Upper lobe of right lung (tissue), 1 donor: Measurements from ENCODE around the gene KCMF1. TPM values are rescaled to one million over a fixed set of nuclear protein-coding genes. Genes with fewer than 3 reads are reported as not detected.

Experiments
- ATAC-seq: fragments of 200-7000 bp; cut with Tn5 transposase; one replicate; pipeline ENCODE4 v1.9.1; 2020; ENCODE audit warnings: mild to moderate bottlenecking, moderate library complexity
- DNase-seq: peaks from one replicate; pipeline ENCODE4 v3.0.0-alpha.2; 2020
- H3K27ac ChIP-seq: fragments of 200-600 bp; one replicate; pipeline ENCODE4 v1.8.0; 2022
- H3K27me3 ChIP-seq: fragments of 200-600 bp; one replicate; pipeline ENCODE4 v1.8.0; 2022; ENCODE audit warnings: mild to moderate bottlenecking
- H3K36me3 ChIP-seq: fragments of 200-600 bp; one replicate; pipeline ENCODE4 v1.8.0; 2022
- H3K4me1 ChIP-seq: fragments of 200-600 bp; one replicate; pipeline ENCODE4 v1.8.0; 2022
- H3K4me3 ChIP-seq: fragments of 200-600 bp; one replicate; pipeline ENCODE4 v1.8.0; 2022; ENCODE audit warnings: mild to moderate bottlenecking
- H3K9me3 ChIP-seq: fragments of 200-600 bp; one replicate; pipeline ENCODE4 v1.8.0; 2022
- intact Hi-C: fragments of 100-400 bp; cut with DNase I; formaldehyde crosslinking; loops from one replicate; pipeline ENCODE4 v1.11.0; 2022
- total RNA-seq: library from RNA; stranded (reverse); fragmentation: NEBNext Ultra II Directional; extraction: Animal tissue kit (Norgen Biotek cat#: 25700); gene quantifications from one replicate; pipeline ENCODE4 v1.2.1, GENCODE V29; 2021
- TF ChIP-seq, protein P1 (sequence below): fragments of 200-600 bp; IDR thresholded peaks from one replicate; pipeline ENCODE4 v1.8.0; 2022; ENCODE audit warnings: antibody characterized with exemption
- donor health status: DM: no; HTN: yes; CAD: no; lungs with severe emphysema.

Gene KCMF1
- total RNA-seq, 1 donor from 2014 or later: 72.9 TPM

DNA sequence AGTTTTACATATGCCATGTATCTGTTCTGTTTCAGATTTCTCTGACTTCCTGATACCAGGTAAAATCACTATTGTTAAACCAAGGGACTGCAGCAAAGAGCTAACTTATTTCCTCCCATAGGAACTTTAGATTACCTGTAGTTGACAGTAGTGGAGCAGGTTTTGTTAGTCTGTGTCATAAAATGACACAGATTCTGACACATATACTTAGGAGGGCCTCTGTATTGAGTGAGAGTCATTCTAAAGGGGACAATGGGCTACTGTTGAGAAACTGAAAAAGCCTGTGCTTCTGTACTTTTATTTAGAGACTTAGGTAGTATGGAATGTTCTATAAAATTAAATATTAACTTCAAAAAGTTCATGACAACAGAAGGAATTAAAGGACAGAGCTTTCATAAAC, 48.2 kb downstream of the KCMF1 start:
- H3K27me3 ChIP-seq: no peaks in the 10 kb centered on the region
- ATAC-seq (no peak), DNase-seq (no peak)
- peaks cover 30% of the 10 kb centered on the region for H3K4me1 ChIP-seq
- H3K27ac ChIP-seq: no peak overlapping the region
- no peaks in the 10 kb centered on the region for H3K36me3 ChIP-seq
- H3K4me3 ChIP-seq: no peak overlapping the region
- intact Hi-C loops: no loop called here
- TF ChIP-seq, protein P1, sequence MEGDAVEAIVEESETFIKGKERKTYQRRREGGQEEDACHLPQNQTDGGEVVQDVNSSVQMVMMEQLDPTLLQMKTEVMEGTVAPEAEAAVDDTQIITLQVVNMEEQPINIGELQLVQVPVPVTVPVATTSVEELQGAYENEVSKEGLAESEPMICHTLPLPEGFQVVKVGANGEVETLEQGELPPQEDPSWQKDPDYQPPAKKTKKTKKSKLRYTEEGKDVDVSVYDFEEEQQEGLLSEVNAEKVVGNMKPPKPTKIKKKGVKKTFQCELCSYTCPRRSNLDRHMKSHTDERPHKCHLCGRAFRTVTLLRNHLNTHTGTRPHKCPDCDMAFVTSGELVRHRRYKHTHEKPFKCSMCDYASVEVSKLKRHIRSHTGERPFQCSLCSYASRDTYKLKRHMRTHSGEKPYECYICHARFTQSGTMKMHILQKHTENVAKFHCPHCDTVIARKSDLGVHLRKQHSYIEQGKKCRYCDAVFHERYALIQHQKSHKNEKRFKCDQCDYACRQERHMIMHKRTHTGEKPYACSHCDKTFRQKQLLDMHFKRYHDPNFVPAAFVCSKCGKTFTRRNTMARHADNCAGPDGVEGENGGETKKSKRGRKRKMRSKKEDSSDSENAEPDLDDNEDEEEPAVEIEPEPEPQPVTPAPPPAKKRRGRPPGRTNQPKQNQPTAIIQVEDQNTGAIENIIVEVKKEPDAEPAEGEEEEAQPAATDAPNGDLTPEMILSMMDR: no peak
- no peaks in the 10 kb centered on the region for H3K9me3 ChIP-seq

DNA sequence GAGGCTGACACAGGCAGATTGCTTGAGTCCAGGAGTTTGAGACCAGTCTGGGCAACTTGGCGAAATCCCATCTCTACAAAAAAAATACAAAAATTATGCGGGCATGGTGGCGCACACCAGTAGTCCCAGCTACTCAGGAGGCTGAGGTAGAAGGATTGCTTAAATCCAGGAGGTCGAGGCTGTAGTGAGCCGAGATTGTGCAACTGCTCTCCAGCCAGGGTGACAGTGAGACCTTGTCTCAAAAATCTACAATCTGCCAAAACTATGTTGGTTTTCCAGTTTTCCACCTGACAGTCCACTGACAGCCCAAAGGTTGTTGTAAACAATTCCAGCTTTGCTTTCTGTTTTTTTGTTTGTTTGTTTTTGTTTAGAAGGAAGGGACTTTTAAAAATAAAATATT, 51.3 kb downstream of the KCMF1 start:
- no peaks in the 10 kb centered on the region for H3K27me3 ChIP-seq
- H3K36me3 ChIP-seq: no peaks in the 10 kb centered on the region
- TF ChIP-seq, protein P1: no peak
- intact Hi-C loops: no loop called here
- H3K27ac ChIP-seq: no peak overlapping the region
- DNase-seq (no peak), ATAC-seq (no peak)
- H3K9me3 ChIP-seq: no peaks in the 10 kb centered on the region
- H3K4me1 ChIP-seq: peaks cover 5% of the 10 kb centered on the region
- H3K4me3 ChIP-seq: no peak overlapping the region

DNA sequence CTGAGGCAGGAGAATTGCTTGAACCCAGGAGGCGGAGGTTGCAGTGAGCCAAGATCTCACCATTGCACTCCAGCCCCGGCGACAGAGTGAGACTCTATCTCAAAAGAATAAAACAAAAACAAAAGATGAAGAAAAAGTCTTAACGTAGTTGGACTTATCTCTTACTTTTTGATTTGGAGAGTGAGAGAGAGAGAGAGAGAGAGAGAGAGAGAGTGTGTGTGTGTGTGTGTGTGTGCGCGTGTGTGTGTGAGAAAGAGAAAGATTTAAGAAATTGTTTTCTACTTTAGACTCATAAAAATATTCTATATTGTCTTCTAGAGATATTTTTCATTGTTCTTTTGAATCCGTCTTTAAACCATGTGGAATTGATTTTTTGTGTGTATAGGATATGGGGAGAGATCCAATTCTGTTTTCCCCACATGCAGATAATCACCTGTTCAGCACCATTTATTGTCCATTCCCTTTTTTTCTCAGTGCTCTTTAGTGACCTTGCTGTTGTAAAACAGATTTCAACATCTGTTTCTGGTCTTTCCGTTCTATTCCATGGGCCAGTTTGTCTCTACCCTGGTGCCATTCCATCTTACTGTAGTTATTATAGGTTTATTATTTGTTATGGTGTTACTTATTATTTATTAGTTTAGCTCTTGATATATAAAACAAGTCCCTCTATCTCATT, 53.5 kb downstream of the KCMF1 start:
- H3K27me3 ChIP-seq: no peaks in the 10 kb centered on the region
- intact Hi-C loops: no loop called here
- no peak overlapping the region for H3K4me3 ChIP-seq
- H3K36me3 ChIP-seq: peaks cover 18% of the 10 kb centered on the region
- no peak for DNase-seq
- H3K4me1 ChIP-seq: no peaks in the 10 kb centered on the region
- no peak for ATAC-seq
- no peak overlapping the region for H3K27ac ChIP-seq
- H3K9me3 ChIP-seq: no peaks in the 10 kb centered on the region
- TF ChIP-seq, protein P1: no peak

DNA sequence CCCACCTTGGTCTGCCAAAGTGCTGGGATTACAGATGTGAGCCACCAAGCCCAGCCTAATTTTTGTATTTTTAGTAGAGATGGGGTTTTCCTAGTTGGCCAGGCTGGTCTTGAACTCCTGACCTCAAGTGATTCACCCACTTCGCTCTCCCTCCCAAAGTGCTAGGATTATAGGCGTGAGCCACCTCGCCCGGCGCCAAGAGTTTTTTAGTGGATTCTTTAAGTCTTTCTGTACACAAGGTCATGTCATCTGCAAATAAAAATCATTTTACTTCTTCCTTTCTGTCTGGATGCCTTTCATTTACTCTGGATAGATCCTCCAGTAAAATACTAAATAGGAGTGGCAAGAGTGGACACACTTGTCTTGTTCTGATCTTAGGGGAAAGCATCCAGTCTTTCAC, 61.7 kb downstream of the KCMF1 start:
- H3K27me3 ChIP-seq: no peaks in the 10 kb centered on the region
- no peak overlapping the region for H3K27ac ChIP-seq
- no peak for DNase-seq
- H3K4me3 ChIP-seq: no peak overlapping the region
- ATAC-seq: no peak
- H3K36me3 ChIP-seq: peaks cover 74% of the 10 kb centered on the region
- H3K9me3 ChIP-seq: no peaks in the 10 kb centered on the region
- TF ChIP-seq, protein P1: no peak
- H3K4me1 ChIP-seq: no peaks in the 10 kb centered on the region
- intact Hi-C loops: no loop called here

DNA sequence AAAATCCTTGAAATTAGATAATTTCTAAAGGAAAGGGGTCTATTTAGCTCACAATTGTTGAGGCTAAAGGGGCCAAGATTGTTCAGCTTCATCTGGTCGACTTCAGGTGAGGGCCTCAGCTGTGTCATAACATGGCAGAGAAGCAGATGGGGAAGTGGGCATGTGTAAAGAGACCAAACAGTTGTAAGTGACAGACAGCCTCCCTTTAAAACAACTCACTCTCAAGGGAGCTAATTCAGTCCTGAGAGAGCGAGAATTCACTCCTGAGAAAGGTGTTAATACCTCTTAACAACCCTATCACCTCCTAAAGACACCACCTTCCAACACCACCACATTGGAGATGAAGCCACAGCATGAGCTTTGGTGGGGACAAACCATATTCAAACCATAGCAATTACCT, 62.4 kb downstream of the KCMF1 start:
- Histone ChIP-seq H3K27ac (no peak overlapping the region), H3K36me3 (peaks cover 74% of the 10 kb centered on the region), H3K9me3 (no peaks in the 10 kb centered on the region), H3K4me3 (no peak overlapping the region), H3K4me1 (no peaks in the 10 kb centered on the region), H3K27me3 (no peaks in the 10 kb centered on the region)
- ATAC-seq (no peak), DNase-seq (no peak)
- intact Hi-C loops: no loop called here
- TF ChIP-seq, protein P1: no peak

DNA sequence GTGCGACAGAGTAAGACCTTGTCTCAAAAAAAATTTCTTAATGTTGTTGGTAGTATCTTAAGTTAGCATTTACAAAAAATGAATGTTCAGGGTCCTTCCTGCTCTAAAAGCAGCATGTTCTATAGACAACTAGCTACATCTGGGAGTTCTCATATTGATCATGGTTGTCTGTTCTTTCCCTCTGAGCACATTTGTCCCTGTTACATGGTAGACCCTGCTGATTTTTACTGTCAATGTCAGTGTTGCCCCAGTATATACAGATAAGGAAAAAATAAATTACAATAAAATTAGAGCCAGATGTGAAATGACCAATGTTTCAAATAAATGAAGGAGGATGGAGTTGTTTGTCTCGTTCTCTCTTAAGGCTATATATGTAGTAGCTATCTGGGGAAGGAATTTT, 63.2 kb downstream of the KCMF1 start:
- intact Hi-C loops: no loop called here
- no peak overlapping the region for H3K4me3 ChIP-seq
- DNase-seq (no peak), ATAC-seq (no peak)
- H3K27ac ChIP-seq: no peak overlapping the region
- no peaks in the 10 kb centered on the region for H3K9me3 ChIP-seq
- TF ChIP-seq, protein P1: no peak
- no peaks in the 10 kb centered on the region for H3K27me3 ChIP-seq
- H3K4me1 ChIP-seq: no peaks in the 10 kb centered on the region
- H3K36me3 ChIP-seq: peaks cover 74% of the 10 kb centered on the region
